ENCODE results near the gene TPGS1. TPM values are rescaled to one million over a fixed set of nuclear protein-coding genes. Genes with fewer than 3 reads are reported as not detected.
"Not testable (repeated sequence)": the region's sequence is repeated elsewhere in the genome, so short reads cannot be mapped to it uniquely, and the experiment has no call there.

Gene TPGS1
- total RNA-seq, 2 experiments from 2014 or later, result 6.4 to 8.4 TPM

DNA sequence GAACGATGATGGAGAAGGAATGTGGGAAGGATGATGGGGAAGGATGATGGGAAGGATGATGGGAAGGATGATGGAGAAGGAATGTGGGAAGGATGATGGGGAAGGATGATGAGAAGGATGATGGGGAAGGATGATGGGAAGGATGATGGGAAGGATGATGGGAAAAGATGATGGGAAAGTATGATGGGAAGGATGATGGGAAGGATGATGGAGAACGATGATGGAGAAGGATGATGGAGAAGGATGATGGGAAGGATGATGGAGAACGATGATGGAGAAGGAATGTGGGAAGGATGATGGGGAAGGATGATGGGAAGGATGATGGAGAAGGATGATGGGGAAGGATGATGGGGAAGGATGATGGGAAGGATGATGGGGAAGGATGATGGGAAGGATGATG, 26.2 kb upstream of the TPGS1 start:
- H3K9me3 Mint-ChIP-seq (ENCODE audit: low read depth), result peaks cover 18% of the 10 kb centered on the region
- DNase-seq, ATAC-seq, CTCF ChIA-PET, POLR2A ChIA-PET: not testable (repeated sequence)
- H3K27me3 Mint-ChIP-seq, result peaks cover 14% of the 10 kb centered on the region
- intact Hi-C loops (cut with DNase I, micrococcal nuclease), result loop anchor here in 1 of 2 experiments (10.0 kb wide), 1 partner anchor 96 kb away; no protein-coding TSS in a partner anchor
- peaks cover 11% of the 10 kb centered on the region for H3K4me1 Mint-ChIP-seq
- peak overlapping the region; percentile 75 for H3K27ac Mint-ChIP-seq
- peaks cover 17% of the 10 kb centered on the region for H3K36me3 Mint-ChIP-seq (ENCODE audit: low read depth)
- peak overlapping the region; percentile 60 for H3K4me3 Mint-ChIP-seq

DNA sequence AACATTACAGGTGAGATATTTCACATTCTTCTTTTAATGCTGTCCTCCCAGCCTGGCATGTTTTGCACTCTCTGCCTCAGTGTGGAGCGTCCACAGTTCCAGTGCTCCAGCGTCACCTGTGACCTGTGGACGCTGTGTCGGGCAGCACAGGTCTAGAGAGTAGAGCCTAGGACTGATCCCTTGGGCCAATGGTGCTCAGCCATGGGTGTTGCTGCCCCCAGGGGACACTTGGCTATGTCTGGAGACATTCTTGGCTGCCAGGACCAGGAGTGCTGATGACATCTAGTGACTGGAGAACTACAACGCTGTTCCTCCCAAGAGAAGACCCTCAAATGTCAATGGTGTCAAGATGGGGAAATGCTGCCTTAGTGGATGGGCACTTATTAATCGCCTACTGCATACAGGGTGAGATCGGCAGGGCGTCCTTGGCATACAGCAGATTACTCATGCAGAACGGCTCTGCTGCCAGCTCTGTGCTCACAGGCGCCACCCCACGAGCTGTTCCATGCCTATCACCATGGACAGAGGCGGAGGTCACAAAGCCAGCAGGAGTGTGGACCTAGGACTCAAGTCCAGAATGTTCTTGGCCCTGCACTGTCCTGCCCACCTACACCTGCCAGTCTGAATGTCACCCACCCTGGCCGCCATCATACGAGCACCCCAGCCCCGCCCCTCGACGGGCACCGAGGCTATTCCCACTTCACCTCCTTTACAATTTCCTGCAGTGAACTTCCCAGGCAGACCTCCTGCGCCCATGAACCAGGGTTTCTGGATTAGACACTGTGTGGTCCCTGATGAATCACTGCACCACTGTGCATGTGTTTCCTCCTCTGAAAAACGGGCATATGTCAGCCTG, 24.9 kb upstream of the TPGS1 start:
- ATAC-seq (no peak), DNase-seq (no peak)
- ChIA-PET POLR2A (no interaction called here), CTCF (no interaction called here)
- no peak overlapping the region for H3K4me3 Mint-ChIP-seq
- intact Hi-C loops (cut with DNase I, micrococcal nuclease), result loop anchor here in 1 of 2 experiments (10.0 kb wide), 1 partner anchor 98 kb away; no protein-coding TSS in a partner anchor
- H3K27me3 Mint-ChIP-seq, result peaks cover 16% of the 10 kb centered on the region
- peaks cover 17% of the 10 kb centered on the region for H3K36me3 Mint-ChIP-seq (ENCODE audit: low read depth)
- H3K9me3 Mint-ChIP-seq (ENCODE audit: low read depth), result peaks cover 18% of the 10 kb centered on the region
- no peak overlapping the region for H3K27ac Mint-ChIP-seq
- H3K4me1 Mint-ChIP-seq, result peaks cover 11% of the 10 kb centered on the region

DNA sequence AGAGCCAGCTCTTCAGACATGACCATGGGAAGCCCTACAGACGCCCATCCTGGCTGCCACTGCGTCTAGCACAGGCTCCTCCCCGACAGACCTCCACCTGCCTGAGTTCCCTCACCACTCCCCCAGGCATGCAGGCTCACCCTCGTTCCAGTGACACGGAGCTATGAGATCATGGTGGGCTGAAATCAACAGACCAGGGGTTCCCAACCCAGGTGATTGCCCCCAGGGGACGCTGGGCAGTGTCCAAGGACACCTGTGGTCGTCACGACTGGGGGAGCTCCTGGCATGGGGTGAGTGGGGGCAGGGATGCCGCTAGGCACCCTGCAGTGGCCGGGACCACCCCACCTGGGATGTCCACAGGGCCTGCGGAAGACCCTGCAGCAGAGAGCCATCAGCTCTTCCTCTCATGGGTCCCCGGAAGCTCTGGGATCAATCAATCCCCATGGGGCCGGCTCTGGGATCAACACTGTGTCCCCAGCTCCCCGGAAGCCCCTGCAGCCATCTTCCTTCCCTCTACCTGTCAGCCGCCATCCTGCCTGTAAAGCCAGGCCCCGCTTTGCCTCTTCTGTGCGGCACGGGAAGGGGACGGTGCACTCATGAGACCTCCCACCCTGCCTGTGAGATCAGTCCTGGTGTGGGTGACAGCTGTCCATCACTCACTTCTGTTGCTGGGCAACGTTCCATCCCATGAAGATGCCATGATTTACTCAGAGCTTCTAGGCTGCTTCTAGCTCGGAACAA, 23.8 kb upstream of the TPGS1 start:
- Mint-ChIP-seq H3K4me1 (peaks cover 11% of the 10 kb centered on the region), H3K4me3 (no peak overlapping the region), H3K27me3 (peaks cover 16% of the 10 kb centered on the region), H3K9me3 (ENCODE audit: low read depth) (peaks cover 18% of the 10 kb centered on the region), H3K27ac (no peak overlapping the region), H3K36me3 (ENCODE audit: low read depth) (peaks cover 17% of the 10 kb centered on the region)
- DNase-seq (no peak), ATAC-seq (no peak)
- ChIA-PET CTCF (no interaction called here), POLR2A (no interaction called here)
- intact Hi-C loops (cut with DNase I, micrococcal nuclease), result loop anchor here in 1 of 2 experiments (10.0 kb wide), 1 partner anchor 99 kb away; no protein-coding TSS in a partner anchor

DNA sequence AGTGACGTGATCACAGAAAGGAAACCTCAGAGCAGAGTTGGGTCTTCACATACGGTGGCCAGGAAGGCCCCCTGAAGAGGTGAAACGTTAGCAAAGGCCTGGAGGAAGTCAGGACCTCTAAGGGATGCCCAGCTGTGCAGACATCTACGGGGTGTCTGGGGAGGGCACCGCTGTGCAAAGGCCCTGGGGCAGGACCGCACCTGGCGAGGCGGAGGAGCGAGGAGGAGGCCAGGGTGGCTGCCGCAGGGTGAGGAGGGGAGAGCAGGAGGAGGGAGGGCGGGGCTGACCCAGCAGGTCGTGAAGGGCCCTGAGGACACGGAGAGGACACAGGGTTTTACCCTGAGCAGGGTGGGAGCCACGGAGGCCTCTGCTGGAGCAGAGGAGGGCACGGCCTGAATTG, 22.8 kb upstream of the TPGS1 start:
- ChIA-PET POLR2A (no interaction called here), CTCF (no interaction called here)
- peaks cover 11% of the 10 kb centered on the region for H3K4me1 Mint-ChIP-seq
- H3K27ac Mint-ChIP-seq, result no peak overlapping the region
- peaks cover 16% of the 10 kb centered on the region for H3K27me3 Mint-ChIP-seq
- ATAC-seq, result no peak
- no peak for DNase-seq
- H3K36me3 Mint-ChIP-seq (ENCODE audit: low read depth), result peaks cover 17% of the 10 kb centered on the region
- intact Hi-C loops (cut with DNase I, micrococcal nuclease), result loop anchor here in 1 of 2 experiments (10.0 kb wide), 1 partner anchor 100 kb away; no protein-coding TSS in a partner anchor
- H3K4me3 Mint-ChIP-seq, result no peak overlapping the region
- peaks cover 18% of the 10 kb centered on the region for H3K9me3 Mint-ChIP-seq (ENCODE audit: low read depth)

DNA sequence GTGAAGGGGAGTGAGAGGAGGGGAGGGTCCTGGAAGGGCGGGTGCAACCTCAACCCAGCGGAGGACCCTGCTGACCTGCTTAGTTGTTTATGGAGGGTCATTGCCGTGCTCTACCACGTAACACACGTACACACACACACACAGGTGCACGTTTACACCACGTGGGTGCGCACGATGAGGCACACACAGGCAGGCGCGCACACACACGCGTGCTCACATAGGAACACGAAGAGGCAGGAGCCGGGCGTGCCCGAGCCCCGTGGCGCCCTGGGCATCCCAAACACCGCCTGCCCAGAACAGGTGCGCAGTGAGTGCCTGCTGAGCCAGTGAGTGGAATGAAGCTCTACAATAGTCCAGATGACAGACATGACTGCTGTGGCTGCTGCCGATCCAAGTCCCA, 22.2 kb upstream of the TPGS1 start:
- H3K27ac Mint-ChIP-seq, result no peak overlapping the region
- no peak for ATAC-seq
- intact Hi-C loops (cut with DNase I, micrococcal nuclease), result loop anchor here (5.0 to 10.0 kb wide), 2 partner anchors 100 to 103 kb away; no protein-coding TSS in a partner anchor
- peaks cover 8% of the 10 kb centered on the region for H3K4me1 Mint-ChIP-seq
- H3K9me3 Mint-ChIP-seq (ENCODE audit: low read depth), result peaks cover 15% of the 10 kb centered on the region
- CTCF ChIA-PET, result interaction anchor here (1.0 kb wide), 1 partner anchor 25 kb away, joined by 4 read pairs; no protein-coding TSS in a partner anchor
- no peak overlapping the region for H3K4me3 Mint-ChIP-seq
- DNase-seq, result no peak
- POLR2A ChIA-PET, result no interaction called here
- H3K27me3 Mint-ChIP-seq, result peaks cover 16% of the 10 kb centered on the region
- peaks cover 13% of the 10 kb centered on the region for H3K36me3 Mint-ChIP-seq (ENCODE audit: low read depth)

DNA sequence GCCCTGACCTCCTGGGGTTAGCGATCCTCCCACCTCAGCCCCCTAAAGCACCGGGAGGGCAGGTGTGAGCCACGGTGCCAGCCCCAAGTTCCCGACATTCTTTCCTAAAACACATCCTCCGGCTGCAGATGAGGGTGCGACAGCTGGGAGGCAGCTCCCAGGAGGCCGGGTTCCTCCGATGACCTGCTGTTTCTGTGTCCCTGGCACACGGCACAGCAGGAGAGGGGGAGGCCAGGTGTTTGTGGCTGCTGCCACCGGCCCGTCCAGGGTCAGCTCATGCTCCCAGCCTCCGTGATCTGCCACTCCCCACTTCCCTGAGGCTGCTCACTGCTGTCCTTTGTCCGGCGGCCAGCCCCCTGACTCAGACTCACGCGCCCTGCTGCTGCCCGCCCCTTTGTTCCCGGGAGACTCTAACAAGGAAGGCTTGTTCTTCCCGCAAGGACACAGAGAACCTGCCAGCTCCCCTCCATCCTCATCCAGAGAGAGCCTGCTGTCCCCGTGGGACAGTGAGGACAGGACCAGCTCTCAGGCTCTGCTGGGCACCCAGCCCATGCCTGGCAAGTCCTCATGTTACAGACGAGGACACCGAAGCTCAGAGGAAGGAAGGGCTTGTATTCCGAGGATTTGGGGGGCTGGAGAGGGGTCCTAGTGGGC, 21.6 kb upstream of the TPGS1 start:
- ChIA-PET CTCF (interaction anchor here (0.6 to 1.0 kb wide), 3 partner anchors 25 to 736 kb away, joined by 3 to 4 read pairs (median 4); no protein-coding TSS in a partner anchor), POLR2A (no interaction called here)
- no peak overlapping the region for H3K4me3 Mint-ChIP-seq
- no peak overlapping the region for H3K27ac Mint-ChIP-seq
- H3K9me3 Mint-ChIP-seq (ENCODE audit: low read depth), result peaks cover 8% of the 10 kb centered on the region
- no peak for DNase-seq
- no peak for ATAC-seq
- peaks cover 13% of the 10 kb centered on the region for H3K27me3 Mint-ChIP-seq
- H3K4me1 Mint-ChIP-seq, result peaks cover 2% of the 10 kb centered on the region
- peaks cover 7% of the 10 kb centered on the region for H3K36me3 Mint-ChIP-seq (ENCODE audit: low read depth)
- intact Hi-C loops (cut with DNase I, micrococcal nuclease), result loop anchor here (5.0 to 10.0 kb wide), 2 partner anchors 101 to 103 kb away; no protein-coding TSS in a partner anchor

DNA sequence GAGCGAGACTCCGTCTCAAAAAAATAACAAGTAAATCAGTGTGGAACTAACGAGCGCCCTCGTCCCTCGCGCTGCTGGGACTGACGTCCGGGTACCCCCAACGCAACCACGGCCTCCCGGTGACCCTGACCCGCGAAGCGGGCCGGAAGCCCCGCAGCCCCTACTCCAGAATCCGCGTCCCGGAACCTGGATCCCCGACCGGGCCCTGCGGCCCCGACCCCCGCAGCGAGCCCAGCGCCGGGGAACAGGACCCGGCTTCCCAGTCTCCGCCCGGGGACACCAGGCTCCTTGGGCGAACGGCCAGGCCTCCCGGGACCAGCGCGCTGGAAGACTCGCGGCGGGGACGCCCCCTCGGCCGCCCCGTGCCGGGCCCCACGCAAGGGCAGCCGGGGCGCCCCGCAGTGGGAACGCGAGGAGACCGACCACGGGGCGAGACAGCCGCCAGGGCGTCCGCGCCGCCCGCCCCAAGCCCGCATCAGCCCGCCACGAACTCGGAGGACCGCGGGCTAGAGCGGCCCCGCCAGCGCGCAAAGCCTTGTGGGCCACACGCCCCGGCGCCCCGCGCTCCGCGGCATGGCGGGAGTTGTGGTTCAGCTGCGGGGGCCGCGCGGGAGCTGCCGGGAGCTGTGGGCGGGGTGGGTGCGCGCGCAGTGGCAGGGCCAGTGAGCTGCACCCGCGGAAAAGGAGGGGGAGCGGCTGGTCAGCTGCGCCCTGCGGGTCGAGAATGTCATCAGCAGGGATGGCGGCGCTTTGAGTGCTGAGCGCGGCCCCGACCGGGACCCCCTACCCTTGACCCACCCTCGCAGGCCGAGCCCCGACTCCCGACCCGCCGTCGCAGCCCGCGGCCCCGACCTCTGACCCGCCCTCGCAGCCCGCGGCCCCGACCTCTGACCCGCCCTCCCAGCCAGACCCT, 18.5 kb upstream of the TPGS1 start:
- Mint-ChIP-seq H3K9me3 (ENCODE audit: low read depth) (no peaks in the 10 kb centered on the region), H3K36me3 (ENCODE audit: low read depth) (no peaks in the 10 kb centered on the region), H3K27ac (peak overlapping the region; percentile 75), H3K4me1 (peaks cover 2% of the 10 kb centered on the region), H3K27me3 (peaks cover 10% of the 10 kb centered on the region), H3K4me3 (peak overlapping the region; percentile 71)
- ChIA-PET POLR2A (interaction anchor here (0.9 kb wide), 1 partner anchor 22 kb away, joined by 3 read pairs; no protein-coding TSS in a partner anchor), CTCF (interaction anchor here (1.6 kb wide), 1 partner anchor 18 kb away, joined by 7 read pairs; no protein-coding TSS in a partner anchor)
- ATAC-seq (peak; percentile 91), DNase-seq (peak; percentile 93)
- intact Hi-C loops (cut with DNase I, micrococcal nuclease), result loop anchor here (1.0 to 10.0 kb wide), 5 partner anchors 18 to 144 kb away; partner anchors contain the start of genes TPGS1 (in 2 of the 2) and MIER2 (in 1 of the 2)

DNA sequence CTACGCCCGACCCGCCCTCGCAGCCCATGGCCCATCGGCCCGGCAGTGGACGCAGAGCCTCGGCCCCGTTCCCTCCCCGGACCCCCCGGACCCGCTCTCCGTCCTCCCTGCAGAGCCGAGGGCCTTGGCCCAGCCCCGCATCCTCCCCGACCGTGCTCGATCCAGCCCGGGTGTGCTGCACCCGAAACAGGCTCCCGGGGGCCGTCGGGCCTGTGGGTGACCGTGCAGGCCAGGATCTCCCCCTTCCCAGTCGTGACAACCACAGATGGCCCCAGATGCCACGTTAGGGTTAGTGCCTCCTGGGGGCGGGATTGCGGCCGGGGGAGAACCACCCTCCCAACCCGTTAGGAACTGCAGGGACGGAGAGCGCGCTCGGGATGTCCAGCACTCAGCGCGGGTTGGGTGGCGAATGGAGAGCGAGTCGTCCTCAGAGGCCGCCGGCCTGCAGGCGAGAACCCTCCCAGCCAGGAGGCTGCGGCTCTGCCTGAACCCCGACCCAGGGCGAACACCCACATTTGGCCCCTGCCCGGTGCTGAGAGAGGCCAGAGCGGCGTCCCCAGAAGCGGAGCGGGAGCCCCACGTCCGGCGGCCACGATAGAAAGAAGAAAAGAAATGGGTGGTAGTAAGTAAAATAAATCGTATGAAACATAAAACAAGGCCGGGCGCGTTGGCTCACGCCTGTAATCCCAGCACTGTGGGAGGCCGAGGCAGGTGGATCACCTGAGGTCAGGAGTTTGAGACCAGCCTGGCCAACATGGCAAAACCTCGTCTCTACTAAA, 17.7 kb upstream of the TPGS1 start:
- intact Hi-C loops (cut with DNase I, micrococcal nuclease), result loop anchor here (1.0 to 10.0 kb wide), 5 partner anchors 17 to 145 kb away; partner anchors contain the start of genes TPGS1 (in 2 of the 2) and MIER2 (in 1 of the 2)
- Mint-ChIP-seq H3K27ac (peak overlapping the region; percentile 47), H3K36me3 (ENCODE audit: low read depth) (no peaks in the 10 kb centered on the region), H3K4me1 (peaks cover 2% of the 10 kb centered on the region), H3K9me3 (ENCODE audit: low read depth) (no peaks in the 10 kb centered on the region), H3K4me3 (peak overlapping the region; percentile 71), H3K27me3 (peaks cover 8% of the 10 kb centered on the region)
- ATAC-seq (peak; percentile 20), DNase-seq (no peak)
- ChIA-PET CTCF (interaction anchor here (1.5 to 1.6 kb wide), 2 partner anchors 17 to 21 kb away, joined by 5 to 7 read pairs; no protein-coding TSS in a partner anchor), POLR2A (interaction anchor here (0.9 kb wide), 1 partner anchor 21 kb away, joined by 3 read pairs; no protein-coding TSS in a partner anchor)

DNA sequence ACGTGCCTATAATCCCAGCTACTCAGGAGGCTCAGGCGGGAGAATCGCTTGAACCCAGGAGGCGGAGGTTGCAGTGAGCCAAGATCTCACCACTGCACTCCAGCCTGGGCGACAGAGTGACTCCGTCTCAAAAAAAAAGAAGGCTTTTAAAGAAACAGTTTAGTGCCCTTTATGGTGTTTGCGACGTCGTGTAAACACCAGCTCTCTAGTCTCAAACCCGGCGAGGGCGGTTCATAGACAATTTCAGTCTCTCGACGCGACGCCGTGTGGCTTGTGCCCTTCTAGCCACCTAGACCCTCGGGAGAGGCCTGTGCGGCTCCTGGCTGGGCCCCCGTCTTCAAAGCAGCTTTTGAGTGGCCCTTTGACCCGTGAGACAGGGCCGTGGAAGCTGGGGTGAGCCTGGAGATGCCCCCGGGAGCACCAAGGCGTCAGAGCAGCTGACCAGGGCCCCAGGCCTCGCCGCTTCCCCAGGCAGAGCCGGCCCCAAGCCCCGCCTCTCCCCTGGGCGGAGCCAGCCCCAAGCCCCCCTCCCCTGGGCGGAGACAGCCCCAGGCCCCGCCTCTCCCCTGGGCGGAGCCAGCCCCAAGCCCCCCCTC, 16.1 kb upstream of the TPGS1 start:
- ATAC-seq (no peak), DNase-seq (peak; percentile 63)
- H3K9me3 Mint-ChIP-seq (ENCODE audit: low read depth), result no peaks in the 10 kb centered on the region
- peaks cover 3% of the 10 kb centered on the region for H3K27me3 Mint-ChIP-seq
- ChIA-PET CTCF (interaction anchor here (1.5 to 2.1 kb wide), 2 partner anchors 15 to 19 kb away, joined by 5 to 8 read pairs; partner anchors contain the start of gene TPGS1), POLR2A (no interaction called here)
- H3K27ac Mint-ChIP-seq, result no peak overlapping the region
- intact Hi-C loops (cut with DNase I, micrococcal nuclease), result no loop called here
- peaks cover 2% of the 10 kb centered on the region for H3K4me1 Mint-ChIP-seq
- no peaks in the 10 kb centered on the region for H3K36me3 Mint-ChIP-seq (ENCODE audit: low read depth)
- H3K4me3 Mint-ChIP-seq, result no peak overlapping the region
